PC-3 (cell line): ENCODE results near the gene CD300C.

ENCODE experiments used
- EZH2 ChIP-seq: fragments of 300-600 bp; sonication (generic); IDR thresholded peaks from one replicate; pipeline ENCODE4 v1.6.1; 2017; ENCODE audit warnings: antibody characterized with exemption, mild to moderate bottlenecking, low read length; ENCODE audit not compliant: unreplicated experiment
- TF ChIP-seq, protein P1 (sequence below): fragments of 300-600 bp; sonication (generic); conservative IDR thresholded peaks from 2 replicates; pipeline ENCODE4 v1.5.1; 2017; ENCODE audit warnings: antibody characterized with exemption, low read depth, mild to moderate bottlenecking, low read length

- TF ChIP-seq EZH2 = no peak
- TF ChIP-seq, protein P1, sequence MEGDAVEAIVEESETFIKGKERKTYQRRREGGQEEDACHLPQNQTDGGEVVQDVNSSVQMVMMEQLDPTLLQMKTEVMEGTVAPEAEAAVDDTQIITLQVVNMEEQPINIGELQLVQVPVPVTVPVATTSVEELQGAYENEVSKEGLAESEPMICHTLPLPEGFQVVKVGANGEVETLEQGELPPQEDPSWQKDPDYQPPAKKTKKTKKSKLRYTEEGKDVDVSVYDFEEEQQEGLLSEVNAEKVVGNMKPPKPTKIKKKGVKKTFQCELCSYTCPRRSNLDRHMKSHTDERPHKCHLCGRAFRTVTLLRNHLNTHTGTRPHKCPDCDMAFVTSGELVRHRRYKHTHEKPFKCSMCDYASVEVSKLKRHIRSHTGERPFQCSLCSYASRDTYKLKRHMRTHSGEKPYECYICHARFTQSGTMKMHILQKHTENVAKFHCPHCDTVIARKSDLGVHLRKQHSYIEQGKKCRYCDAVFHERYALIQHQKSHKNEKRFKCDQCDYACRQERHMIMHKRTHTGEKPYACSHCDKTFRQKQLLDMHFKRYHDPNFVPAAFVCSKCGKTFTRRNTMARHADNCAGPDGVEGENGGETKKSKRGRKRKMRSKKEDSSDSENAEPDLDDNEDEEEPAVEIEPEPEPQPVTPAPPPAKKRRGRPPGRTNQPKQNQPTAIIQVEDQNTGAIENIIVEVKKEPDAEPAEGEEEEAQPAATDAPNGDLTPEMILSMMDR = no peak
Measured at GRCh38 chr17:74547736-74548135, 1.8 kb upstream of the CD300C start.
